Smooth muscle cell of bladder (primary cell): ENCODE measurements around the gene KAT5. TPM values are rescaled to one million over a fixed set of nuclear protein-coding genes. Genes with fewer than 3 reads are reported as not detected.

Experiments
- total RNA-seq: library from RNA; depleted of rRNA; stranded (reverse); fragments of >200 nt; gene quantifications from 2 replicates; pipeline ENCODE4 v1.2.3, GENCODE V29; 2014

The KAT5 gene
- 38.0 and 44.3 TPM in 2 replicates for total RNA-seq

DNA sequence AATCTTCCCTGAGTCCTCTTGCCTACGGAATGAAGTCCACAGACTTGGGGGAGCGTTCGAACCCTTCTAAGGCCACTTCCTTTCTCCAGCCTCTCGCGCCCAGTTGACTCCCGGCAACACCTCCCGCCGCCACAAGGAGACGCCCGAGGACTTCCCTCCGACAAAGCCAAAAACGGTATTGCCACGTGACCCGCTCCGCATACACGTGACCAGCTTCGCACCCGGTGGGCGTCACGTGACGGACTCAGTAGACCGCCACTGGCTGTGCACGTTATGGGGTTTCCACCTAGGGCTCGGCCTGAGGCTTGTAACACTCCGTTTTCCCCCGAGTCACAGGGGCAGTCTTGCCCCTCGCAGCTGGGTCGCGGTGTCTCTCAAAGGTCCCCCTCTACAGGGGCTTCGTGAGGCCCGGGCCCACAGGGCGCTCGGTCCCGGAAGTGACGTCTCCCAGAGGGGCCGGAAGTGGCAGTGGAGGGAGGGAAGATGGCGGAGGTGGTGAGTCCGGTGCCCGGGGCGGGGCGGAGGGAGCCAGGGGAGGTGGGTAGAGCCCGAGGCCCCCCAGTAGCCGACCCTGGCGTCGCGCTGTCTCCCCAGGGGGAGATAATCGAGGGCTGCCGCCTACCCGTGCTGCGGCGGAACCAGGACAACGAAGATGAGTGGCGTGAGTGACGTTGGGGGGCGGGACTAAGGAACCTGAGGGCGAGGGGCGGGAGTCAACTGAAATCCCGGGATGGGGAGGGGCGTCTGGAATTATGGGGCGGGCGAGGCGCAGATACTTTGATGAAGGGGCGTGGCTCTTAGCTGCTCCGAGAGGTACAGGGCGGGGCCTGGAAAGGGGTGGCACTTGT is at the start of gene KAT5:
KAT5 (plus strand) TSS at position 468 of the 848 bp plus-strand sequence; CDS start at position 484, 16 bp downstream.

DNA sequence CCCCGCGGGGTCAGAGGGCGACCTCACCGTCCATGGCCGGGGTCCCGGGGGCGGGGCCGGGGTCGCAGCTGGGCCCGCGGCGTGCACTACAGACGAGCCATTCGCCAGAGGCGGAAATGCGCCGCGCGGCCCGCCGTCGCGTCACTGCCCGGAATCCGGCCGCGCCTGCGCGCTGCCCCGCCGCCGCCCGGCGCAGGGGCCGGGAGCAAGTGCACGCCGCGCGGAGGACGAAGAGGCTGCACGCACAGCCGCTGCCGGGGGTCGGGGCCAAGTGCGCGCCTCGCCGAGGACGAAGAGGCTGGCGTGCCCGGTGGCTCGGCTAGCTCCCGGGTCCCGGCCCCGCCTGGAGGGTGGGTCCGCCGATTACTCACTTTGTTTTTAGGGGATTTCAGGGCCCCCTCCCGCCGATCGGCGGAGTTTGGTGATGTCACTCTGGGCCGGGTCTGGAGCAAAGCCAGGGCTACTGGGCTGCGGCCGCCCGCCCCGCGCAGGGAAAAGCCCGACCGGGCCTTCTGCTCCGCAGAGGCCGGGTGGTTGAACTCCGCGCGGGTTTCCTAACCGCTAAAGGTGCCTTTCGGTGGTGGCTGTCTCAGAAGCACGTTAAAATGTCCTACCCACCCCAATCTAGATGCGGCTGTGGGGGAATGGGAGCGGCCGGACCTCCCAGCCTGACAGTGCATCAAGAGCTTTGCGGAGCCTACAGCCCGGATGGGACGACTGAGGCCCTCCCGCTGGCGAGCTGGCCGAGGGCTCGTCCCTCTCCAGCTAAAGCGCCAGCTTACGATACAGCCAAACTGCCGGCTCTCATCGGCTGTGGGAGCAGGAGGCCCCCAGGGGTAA is 49.0 kb upstream of the KAT5 start, which contains the start of gene RELA:
RELA (minus strand) TSS at position 118 of the 840 bp plus-strand sequence; CDS start at position 34, 84 bp downstream.

DNA sequence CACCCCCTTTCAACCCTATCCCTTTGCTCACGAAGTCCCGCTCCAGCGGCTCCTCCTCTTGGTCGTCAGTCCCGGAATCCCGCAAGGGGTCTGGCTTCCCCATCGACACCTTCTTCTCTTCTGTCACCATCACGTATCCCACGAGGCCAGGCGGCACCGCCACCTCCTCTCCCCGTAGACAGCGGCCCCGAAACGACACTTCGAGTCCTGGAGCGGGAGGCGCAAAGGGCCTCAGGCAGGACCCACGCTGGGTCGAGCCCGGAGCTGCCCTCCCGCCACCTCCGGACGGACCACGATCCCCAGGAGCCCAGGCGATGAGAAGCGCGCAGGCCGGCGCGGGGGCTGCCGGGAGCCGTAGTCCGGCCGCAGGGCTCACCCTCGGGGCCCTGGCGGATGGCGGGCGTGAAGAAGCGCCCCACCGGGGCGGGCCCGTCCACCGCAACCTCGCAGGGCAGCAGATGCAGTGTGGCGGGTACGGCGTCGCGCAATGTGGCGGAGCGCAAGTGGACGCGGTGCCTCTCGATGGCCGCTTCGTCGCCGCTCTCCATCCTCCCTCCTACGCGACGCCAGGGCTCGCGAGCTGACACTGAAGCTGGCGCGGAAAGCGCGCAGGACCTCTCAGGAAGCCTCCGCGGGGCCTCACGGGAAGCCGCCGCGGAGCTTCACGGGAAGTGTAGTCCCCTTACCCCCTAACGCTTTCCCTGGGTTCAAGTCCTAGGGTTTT is 8.3 kb downstream of the KAT5 start, which contains the start of gene RNASEH2C:
RNASEH2C (minus strand) TSS at position 588 of the 724 bp plus-strand sequence; CDS start at position 548, 40 bp downstream.

Other genes starting within 250 kb of the KAT5 start
- gene MALAT1, start 213.2 kb upstream of the KAT5 start, total RNA-seq, result 9,122 and 13,115 TPM in 2 replicates
- gene SCYL1, start 187.2 kb upstream of the KAT5 start, total RNA-seq, result 103 and 123 TPM in 2 replicates
- 19.3 and 40.2 TPM in 2 replicates for gene LTBP3, start 153.9 kb upstream of the KAT5 start, total RNA-seq
- 32.0 and 32.6 TPM in 2 replicates for gene ZNRD2, start 141.8 kb upstream of the KAT5 start, total RNA-seq
- gene FAM89B, start 139.7 kb upstream of the KAT5 start, total RNA-seq, result 9.1 and 14.3 TPM in 2 replicates
- 30.4 and 35.2 TPM in 2 replicates for gene EHBP1L1, start 136.2 kb upstream of the KAT5 start, total RNA-seq
- 0.09 and 0.43 TPM in 2 replicates for gene KCNK7, start 116.5 kb upstream of the KAT5 start, total RNA-seq
- 13.1 and 16.9 TPM in 2 replicates for gene MAP3K11, start 98.0 kb upstream of the KAT5 start, total RNA-seq
- 8.4 and 12.6 TPM in 2 replicates for gene PCNX3, start 96.5 kb upstream of the KAT5 start, total RNA-seq
- 8.1 and 13.7 TPM in 2 replicates for gene SIPA1, start 74.2 kb upstream of the KAT5 start, total RNA-seq
- 14.1 and 17.9 TPM in 2 replicates for gene RELA, start 49.3 kb upstream of the KAT5 start, total RNA-seq
- 34.8 and 39.8 TPM in 2 replicates for gene RNASEH2C, start 8.5 kb downstream of the KAT5 start, total RNA-seq
- 4.0 and 5.5 TPM in 2 replicates for gene AP5B1, start 68.7 kb downstream of the KAT5 start, total RNA-seq
- gene OVOL1, start 74.8 kb downstream of the KAT5 start, total RNA-seq, result not detected in 2 replicates
- gene SNX32, start 121.7 kb downstream of the KAT5 start, total RNA-seq, result 0.65 and 1.3 TPM in 2 replicates
- gene CFL1, start 145.9 kb downstream of the KAT5 start, total RNA-seq, result 767 and 912 TPM in 2 replicates
- 37.7 and 39.0 TPM in 2 replicates for gene MUS81, start 148.2 kb downstream of the KAT5 start, total RNA-seq
- 72.7 and 94.0 TPM in 2 replicates for gene EFEMP2, start 160.5 kb downstream of the KAT5 start, total RNA-seq
- not detected in 2 replicates for gene CTSW, start 167.6 kb downstream of the KAT5 start, total RNA-seq
- 160 and 205 TPM in 2 replicates for gene FIBP, start 176.2 kb downstream of the KAT5 start, total RNA-seq
- gene CCDC85B, start 178.4 kb downstream of the KAT5 start, total RNA-seq, result 32.4 and 49.1 TPM in 2 replicates
- 2.6 and 4.4 TPM in 2 replicates for gene FOSL1, start 188.1 kb downstream of the KAT5 start, total RNA-seq
- gene C11orf68, start 206.8 kb downstream of the KAT5 start, total RNA-seq, result 11.1 and 15.3 TPM in 2 replicates
- gene DRAP1, start 207.2 kb downstream of the KAT5 start, total RNA-seq, result 245 and 284 TPM in 2 replicates
- gene TSGA10IP, start 233.2 kb downstream of the KAT5 start, total RNA-seq, result not detected in 2 replicates
- 60.3 and 78.4 TPM in 2 replicates for gene SART1, start 249.5 kb downstream of the KAT5 start, total RNA-seq